Measurements from ENCODE around the gene EMX2. TPM values are rescaled to one million over a fixed set of nuclear protein-coding genes. Genes with fewer than 3 reads are reported as not detected.

The EMX2 gene
- total RNA-seq, 4 donors from 2014 or later: not detected

DNA sequence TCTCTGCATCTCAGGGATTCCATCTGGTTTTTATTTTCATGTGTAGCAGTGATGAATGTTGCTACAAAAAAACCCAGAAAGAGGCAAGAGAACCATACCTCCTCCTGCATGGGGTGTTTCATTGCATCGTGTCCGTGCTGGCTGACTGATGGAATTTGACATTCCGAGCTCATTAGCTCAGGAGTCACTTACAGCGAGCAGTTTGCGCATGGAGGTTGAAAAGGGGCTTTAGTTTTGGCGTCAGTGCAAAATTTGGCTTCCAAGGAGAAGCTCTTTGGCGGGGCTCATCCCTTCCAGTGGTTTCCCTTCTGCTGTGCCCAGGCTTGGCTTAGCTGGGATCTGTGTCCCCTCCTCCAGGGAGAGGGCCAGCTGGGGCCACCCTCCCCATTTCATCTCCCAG lies 25.8 kb downstream of the EMX2 start:
- Histone ChIP-seq H3K27me3 (no peaks in the 10 kb centered on the region), H3K27ac (no peak overlapping the region), H3K36me3 (no peaks in the 10 kb centered on the region), H3K9me3 (no peaks in the 10 kb centered on the region), H3K4me3 (no peak overlapping the region), H3K4me1 (no peaks in the 10 kb centered on the region)
- no peak for DNase-seq
- TF ChIP-seq, protein P1, sequence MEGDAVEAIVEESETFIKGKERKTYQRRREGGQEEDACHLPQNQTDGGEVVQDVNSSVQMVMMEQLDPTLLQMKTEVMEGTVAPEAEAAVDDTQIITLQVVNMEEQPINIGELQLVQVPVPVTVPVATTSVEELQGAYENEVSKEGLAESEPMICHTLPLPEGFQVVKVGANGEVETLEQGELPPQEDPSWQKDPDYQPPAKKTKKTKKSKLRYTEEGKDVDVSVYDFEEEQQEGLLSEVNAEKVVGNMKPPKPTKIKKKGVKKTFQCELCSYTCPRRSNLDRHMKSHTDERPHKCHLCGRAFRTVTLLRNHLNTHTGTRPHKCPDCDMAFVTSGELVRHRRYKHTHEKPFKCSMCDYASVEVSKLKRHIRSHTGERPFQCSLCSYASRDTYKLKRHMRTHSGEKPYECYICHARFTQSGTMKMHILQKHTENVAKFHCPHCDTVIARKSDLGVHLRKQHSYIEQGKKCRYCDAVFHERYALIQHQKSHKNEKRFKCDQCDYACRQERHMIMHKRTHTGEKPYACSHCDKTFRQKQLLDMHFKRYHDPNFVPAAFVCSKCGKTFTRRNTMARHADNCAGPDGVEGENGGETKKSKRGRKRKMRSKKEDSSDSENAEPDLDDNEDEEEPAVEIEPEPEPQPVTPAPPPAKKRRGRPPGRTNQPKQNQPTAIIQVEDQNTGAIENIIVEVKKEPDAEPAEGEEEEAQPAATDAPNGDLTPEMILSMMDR (IDR thresholded peaks at IDR 0.05): no peak
- TF ChIP-seq POLR2A (IDR thresholded peaks at IDR 0.05): no peak

DNA sequence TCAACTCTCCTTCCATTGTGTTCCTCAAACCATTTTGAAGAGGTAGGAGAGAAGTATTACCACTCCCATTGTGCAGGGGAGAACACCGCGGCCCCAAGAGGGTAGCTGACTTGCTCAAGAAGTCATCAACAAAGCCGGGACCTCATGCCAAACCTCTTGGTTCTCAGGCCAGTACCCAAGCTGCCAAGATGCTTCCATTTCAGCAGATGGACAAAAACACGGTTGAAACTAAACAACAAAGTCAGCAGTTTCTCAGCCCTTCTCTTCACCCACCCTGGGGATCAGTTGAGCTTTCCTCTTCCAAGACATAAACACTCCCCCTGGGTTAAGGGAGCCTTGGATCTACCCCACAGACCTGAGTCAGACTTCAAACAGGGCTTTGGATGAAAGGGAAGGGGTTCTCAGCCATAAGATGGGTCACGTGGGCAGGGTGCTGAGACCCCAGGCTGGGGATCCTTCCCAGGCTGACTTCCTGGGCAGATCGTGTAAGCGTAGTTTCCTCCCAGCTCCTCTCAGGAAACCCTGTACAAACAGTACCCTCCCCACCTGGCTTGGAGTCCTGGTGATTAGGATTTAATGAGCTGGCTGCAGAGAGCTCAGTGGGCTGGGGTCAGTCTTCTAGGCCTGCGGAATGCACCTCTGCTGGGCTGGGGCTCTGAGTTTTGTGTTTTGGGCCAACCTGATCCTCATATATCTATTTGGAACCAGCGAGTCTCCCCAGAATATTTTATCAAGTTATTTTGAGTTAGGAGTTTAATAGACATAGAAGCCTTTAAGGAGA lies 27.3 kb downstream of the EMX2 start:
- Histone ChIP-seq H3K27ac (no peak overlapping the region), H3K27me3 (no peaks in the 10 kb centered on the region), H3K4me1 (no peaks in the 10 kb centered on the region), H3K4me3 (no peak overlapping the region), H3K9me3 (no peaks in the 10 kb centered on the region), H3K36me3 (no peaks in the 10 kb centered on the region)
- no peak for TF ChIP-seq POLR2A (IDR thresholded peaks at IDR 0.05)
- TF ChIP-seq, protein P1 (IDR thresholded peaks at IDR 0.05): no peak
- DNase-seq: no peak

DNA sequence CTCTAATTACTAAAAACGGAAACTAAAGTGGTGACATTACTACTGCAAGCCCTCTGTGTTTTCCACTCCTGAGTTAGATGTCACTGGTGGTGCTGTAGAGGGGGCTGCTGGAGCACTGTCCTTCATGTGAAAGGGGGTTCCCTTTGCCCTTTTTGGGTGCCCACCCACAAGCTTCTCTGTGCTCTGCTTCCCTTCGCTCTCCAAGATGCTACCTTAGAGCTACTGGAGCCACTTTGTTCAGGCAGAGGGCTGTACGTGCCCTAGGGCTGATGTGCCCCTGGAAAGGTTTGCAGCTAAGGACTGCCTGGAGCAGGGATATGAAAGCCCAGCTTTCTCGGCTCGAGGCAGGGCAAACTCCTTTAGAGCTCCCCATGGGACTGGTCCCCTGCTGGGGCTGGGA lies 28.3 kb downstream of the EMX2 start:
- no peaks in the 10 kb centered on the region for H3K36me3 ChIP-seq
- no peak overlapping the region for H3K4me3 ChIP-seq
- H3K27me3 ChIP-seq: no peaks in the 10 kb centered on the region
- no peaks in the 10 kb centered on the region for H3K9me3 ChIP-seq
- no peak overlapping the region for H3K27ac ChIP-seq
- no peak for DNase-seq
- H3K4me1 ChIP-seq: no peaks in the 10 kb centered on the region
- TF ChIP-seq, protein P1 (IDR thresholded peaks at IDR 0.05): no peak
- TF ChIP-seq POLR2A (IDR thresholded peaks at IDR 0.05): no peak

DNA sequence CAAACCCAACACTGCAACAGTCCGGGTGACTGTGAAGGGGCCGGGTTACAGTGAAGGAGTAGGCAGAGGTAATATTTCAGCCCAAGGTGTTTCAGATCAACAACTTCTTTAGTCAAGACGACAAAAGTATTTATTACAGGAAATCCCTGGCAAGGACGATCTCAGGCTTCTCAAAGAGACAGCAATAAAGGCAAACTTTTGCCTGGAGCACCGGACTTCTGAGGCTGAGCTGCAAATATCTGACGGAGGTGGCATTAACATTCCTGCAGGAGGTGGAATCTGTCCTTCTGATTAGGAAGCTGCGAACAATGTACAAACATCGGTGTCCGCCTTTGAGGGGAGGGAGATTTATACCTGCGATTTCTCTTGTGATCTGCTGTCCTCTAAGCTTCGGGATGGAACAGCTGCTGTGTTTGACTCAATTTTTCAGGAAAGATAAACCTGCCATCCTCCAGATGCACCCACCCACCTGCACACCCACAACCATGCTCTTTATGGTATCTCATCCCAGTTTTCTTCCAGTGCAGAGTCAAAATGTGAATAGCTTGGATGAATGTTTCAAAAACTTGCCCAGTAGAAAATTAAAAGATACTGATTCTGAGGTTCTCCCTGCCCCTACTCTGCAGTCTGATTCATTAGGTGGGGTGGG lies 32.1 kb downstream of the EMX2 start:
- Histone ChIP-seq H3K9me3 (no peaks in the 10 kb centered on the region), H3K4me1 (no peaks in the 10 kb centered on the region), H3K4me3 (no peak overlapping the region), H3K27ac (no peak overlapping the region), H3K27me3 (no peaks in the 10 kb centered on the region), H3K36me3 (no peaks in the 10 kb centered on the region)
- TF ChIP-seq, protein P1 (IDR thresholded peaks at IDR 0.05): no peak
- DNase-seq: no peak

DNA sequence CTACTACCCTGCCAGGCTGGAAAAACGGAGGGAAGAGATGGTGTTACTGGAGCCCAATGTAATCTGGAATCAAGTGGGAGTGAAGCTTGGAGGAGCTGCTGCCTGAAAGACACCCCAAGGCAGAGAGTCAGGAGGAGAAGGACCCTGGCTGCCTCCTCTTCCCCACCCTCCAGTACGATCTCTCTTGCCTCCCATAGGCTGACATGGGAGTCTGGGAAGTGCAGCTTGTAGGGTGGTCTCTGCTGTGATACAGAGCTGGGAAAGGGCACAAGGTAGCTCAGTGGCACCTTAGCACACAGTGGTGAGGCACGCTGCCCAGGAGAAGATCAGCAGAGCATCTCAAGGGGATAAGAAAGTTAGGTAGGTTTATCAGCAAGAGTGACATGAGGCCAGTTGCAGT lies 35.9 kb downstream of the EMX2 start:
- H3K36me3 ChIP-seq: no peaks in the 10 kb centered on the region
- H3K27ac ChIP-seq: no peak overlapping the region
- no peaks in the 10 kb centered on the region for H3K9me3 ChIP-seq
- TF ChIP-seq POLR2A (IDR thresholded peaks at IDR 0.05): no peak
- TF ChIP-seq, protein P1 (IDR thresholded peaks at IDR 0.05): no peak
- no peak overlapping the region for H3K4me3 ChIP-seq
- H3K27me3 ChIP-seq: no peaks in the 10 kb centered on the region
- H3K4me1 ChIP-seq: no peaks in the 10 kb centered on the region
- DNase-seq: no peak

Measured in Peyer's patch (tissue), 4 donors.